ENCODE measurements around the gene LTA.
"Not testable (repeated sequence)": the region's sequence is repeated elsewhere in the genome, so short reads cannot be mapped to it uniquely, and the experiment has no call there.

LTA gene

DNA sequence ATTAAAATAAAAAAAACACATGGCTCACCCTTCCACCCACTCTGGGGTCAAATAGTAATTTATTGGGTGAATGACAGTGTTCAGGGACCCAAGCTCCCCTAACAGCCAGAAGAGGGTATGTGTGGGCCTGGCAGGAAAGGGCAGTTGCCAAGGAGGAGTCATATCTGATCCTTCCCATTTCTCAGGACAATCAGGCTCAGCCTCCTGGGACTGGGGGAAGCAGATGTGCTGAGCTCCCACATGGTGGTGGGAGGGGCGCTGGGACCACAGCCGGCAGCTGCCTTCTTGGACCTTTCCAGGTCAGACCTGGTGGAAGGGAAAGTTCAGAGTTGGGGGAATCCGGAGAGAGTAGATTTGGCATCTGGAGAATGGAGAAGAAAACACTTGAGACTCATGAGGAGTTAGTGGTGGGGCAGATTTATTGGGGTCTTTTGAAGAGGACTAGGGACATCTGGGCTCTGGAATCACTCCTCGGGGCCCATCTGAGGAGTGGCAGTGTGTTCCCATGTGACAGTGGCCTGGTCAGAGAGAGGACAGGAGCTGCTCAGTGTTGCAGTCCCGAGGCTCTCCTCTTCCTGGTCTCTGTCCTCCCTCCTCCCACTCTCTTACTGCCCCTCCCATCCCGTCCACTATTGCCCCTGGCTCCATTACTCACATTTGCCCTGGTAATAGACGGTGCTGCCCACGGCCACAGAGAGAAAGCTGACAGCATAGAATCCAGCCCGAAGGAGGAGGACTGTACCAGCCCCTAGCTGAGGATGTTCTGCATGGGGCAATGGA lies 17.0 kb downstream of the LTA start:
- no peak for DNase-seq

DNA sequence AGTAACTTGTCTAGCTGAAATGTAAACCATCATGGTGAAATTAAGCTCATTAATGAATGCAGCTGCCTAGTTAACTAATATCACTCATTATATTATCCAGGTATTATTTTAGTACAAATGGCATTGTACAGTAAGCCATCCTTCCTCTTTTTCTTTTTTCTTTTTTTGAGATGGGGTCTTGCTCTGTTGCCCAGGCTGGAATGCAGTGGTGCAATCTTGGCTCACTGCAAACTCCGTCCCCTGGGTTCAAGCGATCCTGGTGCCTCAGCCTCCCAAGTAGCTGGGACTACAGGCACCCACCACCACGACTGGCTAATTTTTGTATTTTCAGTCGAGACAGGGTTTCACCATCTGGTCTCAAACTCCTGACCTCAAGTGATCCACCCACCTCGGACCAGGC lies 18.6 kb downstream of the LTA start:
- not testable (repeated sequence) for DNase-seq

DNA sequence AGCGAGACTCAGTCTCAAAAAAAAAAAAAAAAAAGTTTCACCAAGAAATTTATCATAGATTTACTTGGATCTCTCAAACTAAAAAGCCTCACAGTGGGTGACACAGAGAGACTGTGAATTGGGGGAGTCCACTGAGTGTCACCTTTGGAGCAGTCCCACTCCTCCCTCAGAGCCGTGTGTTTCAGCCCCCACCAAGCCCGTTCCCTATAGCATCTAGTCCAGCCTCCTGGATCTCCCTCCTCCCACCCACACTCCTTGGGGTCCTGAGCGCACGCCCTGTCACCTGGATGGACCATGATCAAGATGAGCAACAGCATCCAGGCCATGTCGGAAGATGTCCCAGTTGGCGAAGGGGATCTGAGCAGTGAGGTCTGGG lies 20.3 kb downstream of the LTA start:
- DNase-seq, result no peak

DNA sequence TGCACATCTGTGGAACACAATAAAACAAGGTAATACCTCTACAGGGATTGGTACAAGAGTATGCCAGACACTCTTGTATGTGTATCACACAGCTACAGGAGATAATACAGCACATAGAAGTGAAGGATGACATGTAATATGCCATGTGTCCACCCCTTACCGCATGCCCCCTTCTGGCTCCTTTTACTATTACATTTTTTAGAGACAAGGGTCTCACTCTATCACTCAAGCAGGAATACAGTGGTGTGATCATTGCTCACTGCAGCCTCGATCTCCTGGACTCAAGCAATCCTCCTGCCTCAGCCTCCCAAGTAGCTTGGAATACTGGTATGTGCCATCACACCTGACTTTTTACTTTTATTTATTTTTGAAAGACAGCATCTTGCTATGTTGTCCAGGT lies 24.9 kb downstream of the LTA start:
- DNase-seq, result no peak

DNA sequence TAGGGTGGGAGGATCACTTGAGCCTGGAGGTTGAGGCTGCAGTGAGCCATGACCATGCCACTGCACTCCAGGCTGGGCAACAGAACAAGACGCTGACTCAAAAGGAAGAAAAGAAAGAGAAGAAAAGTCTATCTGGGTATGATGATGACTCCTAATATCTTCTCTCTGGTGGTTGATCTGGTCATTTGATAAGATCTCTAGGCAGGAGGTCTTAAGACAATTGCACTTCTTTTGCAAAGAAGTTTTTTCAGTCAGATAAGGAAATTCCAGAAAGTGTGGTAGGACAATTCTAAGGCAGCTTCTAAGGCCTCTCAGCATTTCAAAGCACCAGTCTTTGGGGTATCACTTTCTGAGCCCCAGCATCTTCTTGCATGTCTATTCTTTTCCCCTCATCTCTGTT lies 35.2 kb downstream of the LTA start:
- DNase-seq, result no peak

DNA sequence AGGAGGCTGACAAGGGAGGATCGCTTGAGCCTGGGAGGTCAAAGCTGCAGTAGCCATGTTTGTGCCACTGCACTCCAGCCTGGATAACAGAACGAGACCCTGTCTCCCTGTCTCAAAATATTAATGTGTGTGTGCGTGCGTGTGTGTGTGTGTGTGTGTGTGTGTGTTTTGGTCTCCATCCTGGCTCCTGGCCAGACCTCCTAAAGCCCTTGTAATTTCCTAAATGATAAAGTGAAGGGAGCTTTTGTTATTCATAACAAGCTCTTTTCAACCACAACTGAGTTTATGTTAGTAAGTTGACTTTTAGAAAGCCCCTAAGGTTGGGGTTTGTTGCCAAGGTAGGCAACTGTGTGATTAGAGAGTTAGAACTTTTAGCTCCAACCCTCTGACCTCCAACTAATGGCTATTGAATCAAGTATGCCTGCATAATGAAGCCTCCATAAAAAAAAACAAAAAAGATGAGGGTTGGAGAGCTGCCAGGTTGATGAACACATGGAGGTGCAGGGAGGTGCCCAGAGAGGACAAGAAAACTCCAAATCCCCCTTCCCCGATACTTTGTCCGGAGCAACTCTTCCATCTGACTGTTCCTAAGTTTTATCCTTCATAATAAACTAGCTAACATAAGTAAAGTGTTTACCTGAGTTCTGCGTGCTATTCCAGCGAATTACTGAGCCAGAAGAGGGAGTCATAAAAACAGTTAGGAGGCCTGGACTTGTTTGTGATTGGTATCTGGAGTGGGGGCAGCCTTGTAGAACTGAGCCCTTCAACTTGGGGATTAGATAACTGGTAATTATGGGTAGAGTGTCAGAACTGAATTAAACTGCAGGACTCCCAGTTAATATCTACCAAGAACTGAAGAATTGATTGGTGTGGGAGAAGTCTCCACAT lies 37.7 kb downstream of the LTA start:
- DNase-seq, result peak; percentile 62

DNA sequence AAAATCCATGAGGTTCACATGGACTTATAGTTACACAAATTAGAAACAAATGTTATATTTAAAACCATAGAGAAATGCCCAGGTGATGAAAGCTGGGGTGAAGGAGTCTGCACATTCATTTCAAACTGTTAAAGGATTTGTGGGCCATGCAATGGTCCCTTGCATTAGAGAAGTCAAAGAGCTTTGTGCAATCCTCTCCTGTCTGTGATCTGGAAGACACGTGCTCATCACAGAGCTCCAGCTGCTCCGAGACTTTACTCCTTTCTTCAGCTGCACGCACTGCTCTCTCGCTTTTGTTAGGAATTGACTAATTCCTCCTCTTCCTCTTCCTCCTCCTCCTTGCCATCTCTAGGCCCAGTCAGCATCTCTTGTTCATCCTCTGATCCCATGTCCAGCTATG lies 38.9 kb downstream of the LTA start:
- no peak for DNase-seq

DNA sequence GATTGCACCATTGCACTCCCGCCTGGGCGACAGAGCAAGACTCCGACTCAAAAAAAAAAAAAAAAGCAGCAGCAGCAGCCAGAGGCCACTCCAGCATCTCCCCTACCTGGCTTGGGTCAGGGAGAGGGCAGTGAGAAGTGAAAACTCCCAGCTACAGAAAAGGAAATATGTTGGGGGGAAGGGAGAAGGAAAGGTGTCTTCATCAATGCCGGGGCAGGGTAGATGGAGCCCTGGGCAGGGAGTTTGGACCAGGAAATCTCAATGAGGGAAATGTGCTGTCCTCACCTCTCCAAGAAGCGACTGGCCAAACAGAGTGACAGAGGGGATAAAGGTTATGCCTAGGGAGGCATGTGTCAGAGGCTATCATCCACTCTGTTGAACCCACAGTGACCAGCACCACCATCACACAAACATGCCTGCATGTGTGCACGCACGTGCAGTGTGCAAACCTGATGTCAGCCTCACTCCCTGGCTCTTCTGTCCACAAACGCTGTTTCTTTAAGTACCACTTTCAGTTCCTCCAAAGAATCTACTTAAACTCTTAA lies 42.1 kb downstream of the LTA start:
- DNase-seq, result no peak

DNA sequence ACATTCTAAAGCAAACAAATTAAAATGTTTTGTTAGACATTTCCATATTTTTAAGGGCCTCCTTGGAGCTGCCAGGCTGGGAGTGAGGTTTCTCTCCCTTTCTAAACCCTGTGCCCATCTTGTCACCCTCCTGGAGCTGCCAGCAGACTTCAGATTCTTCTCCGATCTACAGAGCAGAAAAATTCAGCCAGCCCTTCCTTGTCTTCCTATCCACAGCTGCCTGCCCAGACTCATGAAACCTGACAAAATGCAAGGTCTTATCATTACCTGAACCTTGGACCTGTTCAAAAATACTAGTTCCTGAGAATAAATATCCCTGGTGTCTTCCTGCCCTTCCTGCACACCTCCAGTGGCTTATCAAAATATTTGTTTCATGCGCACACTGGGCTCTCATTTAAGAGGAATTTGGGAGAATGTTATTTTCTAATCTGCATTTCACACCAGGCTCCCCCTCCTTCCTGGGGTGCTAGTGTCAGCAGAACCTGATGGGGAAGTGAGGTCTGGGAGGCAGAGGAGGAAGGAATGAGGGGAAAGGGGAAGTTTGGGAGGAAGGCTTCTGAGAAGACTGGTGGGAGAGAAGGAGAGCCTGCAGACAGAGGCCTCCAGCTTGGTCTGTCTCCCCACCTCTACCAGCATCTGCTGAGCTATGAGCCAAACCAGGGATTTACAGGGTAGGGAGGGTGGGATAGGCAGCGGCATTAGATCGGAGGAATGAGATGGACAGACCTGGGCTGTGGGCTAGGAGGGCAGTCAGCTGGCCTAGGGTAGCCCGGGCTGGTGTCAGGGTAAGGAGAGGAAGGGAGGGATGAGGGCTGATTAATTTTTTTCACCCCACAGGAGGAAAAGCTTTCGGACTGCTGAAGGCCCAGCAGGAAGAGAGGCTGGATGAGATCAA lies 42.8 kb downstream of the LTA start, which contains the start of gene AIF1:
Gene AIF1 (plus strand): TSS at position 551 of the 895 bp plus-strand sequence. CDS start 96 bp downstream, at position 647.
- no peak for DNase-seq

DNA sequence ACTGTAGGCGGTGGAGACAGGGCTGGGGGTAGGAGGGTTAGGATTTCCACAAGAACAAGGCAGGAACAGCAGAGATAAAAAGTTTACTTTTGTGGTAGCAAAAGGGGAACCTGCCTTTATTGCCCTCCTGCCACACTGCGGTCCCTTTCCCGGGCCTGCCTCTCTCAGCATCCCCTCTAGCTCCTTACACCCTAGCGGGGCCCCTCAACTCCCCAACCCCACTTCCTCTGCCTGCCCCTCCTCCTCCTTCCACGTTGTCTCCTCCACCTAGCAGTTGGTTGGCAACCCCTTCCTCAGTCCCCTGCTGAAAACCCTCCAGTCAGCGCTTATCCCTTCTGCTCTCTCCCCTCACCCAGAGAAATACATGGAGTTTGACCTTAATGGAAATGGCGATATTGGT lies 43.7 kb downstream of the LTA start:
- DNase-seq, result no peak

DNA sequence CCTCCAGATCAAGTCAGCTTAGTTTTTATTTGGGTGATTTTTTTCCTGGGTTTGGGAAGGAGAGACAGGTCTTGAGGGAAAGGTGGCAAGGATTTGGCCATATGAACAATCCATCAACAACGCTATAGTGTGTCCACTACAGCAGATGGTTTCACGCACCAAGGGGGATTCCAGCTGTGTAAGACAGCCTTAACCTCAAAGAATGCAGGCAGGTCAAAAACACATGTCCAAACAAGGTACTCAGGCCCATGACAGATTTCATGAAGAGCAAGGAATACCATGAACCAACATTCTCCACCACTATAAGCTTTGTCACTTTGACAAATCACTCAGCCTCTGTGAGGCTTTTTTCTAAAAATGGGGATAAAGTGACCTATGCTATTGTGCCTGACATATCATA lies 44.9 kb downstream of the LTA start:
- DNase-seq, result no peak

DNA sequence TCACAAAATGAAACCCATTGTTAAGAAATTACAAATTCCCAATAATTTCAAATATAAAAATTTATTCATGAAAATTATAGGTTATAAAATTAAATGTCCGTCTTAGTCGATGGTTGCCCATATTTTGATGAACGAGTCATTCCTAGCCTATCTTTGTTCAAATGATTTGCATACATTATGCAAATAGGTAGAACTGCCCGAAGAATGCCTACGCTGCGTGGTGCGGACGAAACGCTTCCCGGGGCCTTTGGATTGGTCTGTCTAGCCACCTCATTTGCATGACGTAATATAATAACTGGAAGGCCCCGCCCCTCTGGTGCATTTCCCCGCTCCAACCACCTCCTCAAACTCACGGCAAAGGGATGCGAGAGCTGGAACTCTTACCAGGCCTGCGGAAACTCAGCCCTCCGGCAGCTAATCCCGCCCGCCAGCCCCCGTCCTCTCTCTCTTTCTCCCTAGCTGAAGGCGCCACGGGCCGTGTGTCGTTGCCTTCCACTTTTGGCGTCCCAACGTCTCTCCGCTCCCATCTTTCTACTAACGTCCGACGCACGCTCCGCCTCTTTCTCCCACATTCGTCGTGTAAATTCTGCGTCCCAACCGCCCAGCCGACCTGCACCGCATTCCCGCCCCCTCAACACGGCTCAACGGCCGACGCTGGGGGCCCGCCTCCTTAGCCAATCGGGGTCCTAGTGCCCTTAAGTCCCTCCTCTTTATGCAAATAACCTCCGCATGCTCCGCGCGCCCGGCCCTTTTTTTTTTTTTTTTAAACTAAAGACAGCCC lies 47.9 kb downstream of the LTA start:
- DNase-seq, result peak; percentile 98

DNA sequence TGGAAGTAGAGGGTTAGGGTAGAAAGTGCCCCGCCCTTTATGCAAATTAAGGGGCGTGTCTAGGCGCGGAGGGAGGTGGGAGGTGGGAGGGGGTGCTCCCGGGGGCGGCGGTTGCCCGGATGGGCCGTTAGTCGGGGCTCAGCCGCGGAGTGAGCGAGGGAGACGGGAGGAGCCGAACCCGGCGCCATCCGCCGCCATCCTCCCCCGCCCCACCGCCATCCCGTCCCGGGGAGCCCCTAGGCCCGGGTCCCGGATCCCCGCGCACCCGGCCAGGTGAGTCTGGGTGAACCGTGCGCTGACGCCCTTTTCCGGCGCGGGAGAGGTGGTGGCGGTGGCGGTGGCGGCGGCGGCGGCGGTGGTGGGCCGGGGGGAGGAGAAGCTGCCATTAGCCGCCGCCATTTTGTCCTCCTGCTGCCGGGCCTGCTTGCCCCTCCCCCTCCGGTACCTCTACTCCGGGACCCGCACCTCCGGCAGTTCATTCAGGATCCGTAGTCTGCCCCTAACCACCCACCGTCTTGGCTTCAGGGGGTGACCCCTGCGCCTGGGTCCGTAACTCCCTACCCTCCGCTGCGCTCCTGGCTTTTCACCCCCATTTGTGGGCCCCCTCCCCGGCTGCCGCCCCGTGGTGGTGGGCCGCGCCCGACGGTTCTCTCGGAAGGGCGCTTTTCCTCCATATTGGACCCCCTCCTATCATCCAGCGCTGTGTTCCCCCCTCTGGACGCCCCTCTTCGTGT lies 48.7 kb downstream of the LTA start, which contains the start of gene PRRC2A:
Gene PRRC2A (plus strand): TSS at position 130 of the 734 bp plus-strand sequence. CDS start 2,075 bp downstream, outside the sequence.
- peak; percentile 65 for DNase-seq

DNA sequence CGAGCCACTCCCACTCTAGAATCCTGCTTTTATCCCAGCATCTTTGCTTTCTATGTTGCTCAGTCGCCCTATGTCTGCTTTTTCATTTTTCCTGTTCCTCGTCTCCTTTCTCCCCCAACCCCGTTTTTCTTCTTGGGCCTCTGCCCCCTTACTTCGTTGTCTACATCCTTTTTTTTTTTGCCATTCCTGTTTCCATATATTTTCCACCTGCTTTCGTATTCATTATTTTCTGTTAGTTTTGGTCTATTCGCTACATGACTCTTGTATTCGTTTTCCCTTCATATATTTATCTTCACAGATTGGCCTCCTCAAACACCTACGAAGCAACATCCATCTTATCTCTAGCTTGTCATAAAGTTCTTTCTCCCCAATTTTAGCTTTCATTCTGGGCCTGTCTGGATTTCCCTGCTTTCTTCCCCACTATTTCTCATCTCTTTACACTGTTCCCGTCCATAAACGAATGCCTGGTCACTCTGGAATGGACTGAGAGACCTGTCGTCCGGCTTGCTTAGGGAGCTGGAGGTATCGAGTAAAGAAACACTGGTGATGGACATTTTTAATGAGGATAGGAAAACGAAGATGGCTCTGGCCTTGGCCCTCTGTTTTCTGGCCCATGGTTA lies 49.3 kb downstream of the LTA start:
- DNase-seq, result no peak

DNA sequence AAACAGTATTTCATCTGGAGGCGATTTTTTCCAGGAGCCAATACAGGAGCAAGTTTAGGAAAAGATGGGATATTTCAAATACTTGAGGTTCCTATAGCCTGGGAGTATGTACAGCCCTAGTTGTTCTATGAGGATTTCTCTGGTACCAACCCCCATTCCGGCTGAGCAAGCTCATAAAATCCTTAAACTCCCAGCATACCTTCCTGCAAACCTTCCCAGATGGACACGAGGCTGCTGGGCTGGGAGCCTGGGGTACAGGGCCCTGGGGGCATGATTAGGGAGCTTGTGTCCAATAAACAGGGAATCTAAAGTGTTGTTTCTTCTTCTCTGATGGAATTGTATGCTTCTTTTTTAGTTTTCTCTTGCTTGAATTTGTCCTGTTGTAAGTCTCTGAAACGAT lies 49.9 kb downstream of the LTA start:
- DNase-seq, result no peak

DNA sequence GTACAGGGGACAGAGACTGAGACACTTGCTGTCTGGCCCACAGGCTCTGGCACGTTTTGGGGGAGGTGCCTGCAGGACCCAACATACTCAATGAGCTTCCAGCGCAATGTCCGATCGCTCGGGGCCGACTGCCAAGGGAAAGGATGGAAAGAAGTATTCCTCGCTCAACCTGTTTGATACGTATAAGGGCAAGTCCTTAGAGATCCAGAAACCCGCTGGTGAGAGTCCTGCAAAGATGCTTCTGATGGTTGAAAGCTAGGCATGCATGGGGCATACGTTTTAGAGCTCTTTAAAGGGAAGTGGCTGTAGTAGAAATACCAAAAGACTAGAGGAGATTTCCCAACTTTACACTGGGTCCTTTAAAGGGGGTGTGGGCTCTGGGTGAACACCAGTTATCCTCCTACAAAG lies 50.6 kb downstream of the LTA start:
- DNase-seq, result no peak
